HG03045 (cell line): ENCODE data around the gene LHPP.
"Not testable (repeated sequence)": the region's sequence is repeated elsewhere in the genome, so short reads cannot be mapped to it uniquely, and the experiment has no call there.

Experiments used
- ATAC-seq: cut with Tn5 transposase; IDR thresholded peaks from one replicate; pipeline ENCODE4 v1.9.1; 2021; ENCODE audit warnings: mild to moderate bottlenecking, moderate library complexity; ENCODE audit not compliant: unreplicated experiment

The LHPP gene

GRCh38 chr10:124535731-124536495 lies 74.3 kb downstream of the LHPP start:
- ATAC-seq: no peak

- no peak for ATAC-seq
These were observed 75.0 kb downstream of the LHPP start for GRCh38 chr10:124536496-124537050.

- no peak for ATAC-seq
These were observed 75.6 kb downstream of the LHPP start for GRCh38 chr10:124537166-124537725.

DNA sequence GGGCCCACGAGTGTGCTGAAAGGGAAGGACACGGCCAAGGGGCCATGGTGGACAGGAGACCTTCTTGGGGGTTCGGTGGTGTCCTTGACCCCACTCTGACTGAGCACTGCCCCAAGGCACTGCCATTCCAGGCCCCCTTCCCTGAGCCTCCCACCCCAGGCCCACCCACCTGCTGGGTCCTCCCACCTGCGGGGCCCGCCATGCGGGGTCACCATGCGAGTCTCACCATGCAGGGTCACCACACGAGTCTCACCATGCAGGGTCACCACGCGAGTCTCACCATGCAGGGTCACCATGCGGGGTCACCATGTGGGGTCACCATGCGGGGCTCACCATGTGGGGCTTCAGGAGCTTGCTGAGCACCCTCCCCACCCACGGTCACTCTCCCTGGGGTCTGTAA lies 76.3 kb downstream of the LHPP start:
- ATAC-seq: no peak

- ATAC-seq: no peak
These were observed 77.1 kb downstream of the LHPP start for GRCh38 chr10:124538706-124539105.

DNA sequence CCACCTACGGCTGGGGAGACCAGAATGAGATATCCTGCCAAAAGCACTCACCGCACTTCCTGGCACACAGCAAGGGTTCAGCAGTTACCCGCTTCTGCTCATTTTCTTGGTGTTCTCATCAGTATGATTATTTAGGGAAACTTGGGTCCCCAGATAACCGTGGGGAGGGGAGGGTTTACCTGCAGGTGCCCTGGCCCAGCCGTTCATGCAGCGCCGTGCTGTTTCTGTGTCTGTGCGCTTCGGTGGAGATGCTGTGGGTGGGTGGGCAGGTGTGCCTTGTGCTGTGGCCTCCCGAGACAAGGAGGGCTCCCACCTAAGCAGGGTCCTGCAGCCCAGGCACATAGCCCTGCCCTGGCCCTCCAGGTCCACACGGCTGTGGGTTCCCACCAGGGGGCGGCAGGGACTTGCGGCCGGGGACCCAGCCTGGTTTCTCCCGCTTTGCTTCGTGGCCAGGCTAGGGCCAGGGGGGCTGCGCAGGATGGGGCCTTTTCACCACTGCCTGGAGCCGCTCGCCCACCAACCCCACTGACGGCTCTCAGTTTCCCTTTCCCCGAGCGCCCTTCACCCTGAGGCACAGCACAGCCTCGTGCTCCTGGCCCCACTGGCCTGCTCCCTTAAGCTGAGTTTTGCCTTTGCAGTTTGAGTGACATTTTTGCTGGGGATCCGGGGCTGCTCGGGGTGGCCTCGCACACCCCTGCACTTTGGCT lies 78.5 kb downstream of the LHPP start:
- ATAC-seq: no peak

- no peak for ATAC-seq
These were observed 79.7 kb downstream of the LHPP start for GRCh38 chr10:124541076-124541903.

GRCh38 chr10:124542336-124542735 lies 80.7 kb downstream of the LHPP start:
- no peak for ATAC-seq

DNA sequence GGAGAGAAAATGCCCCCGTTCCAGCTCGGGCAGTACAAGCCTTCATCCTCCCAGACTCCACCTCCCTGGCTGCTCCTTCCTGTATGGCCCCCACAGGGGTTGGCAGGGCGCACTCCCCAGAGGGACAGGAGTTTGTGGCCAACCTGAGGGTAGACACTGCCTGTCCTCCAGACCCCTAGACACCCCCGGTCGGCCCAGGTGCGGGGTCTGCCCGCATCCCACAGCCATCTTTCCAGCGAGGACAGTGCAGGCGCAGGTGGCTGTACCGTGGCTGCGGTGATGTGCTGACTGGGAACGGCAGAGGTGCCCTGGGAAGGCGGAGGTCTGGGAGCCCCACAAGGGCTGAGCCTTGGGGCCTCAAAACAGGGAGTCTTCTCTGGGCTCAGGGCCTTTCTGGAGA lies 81.5 kb downstream of the LHPP start:
- ATAC-seq: no peak

DNA sequence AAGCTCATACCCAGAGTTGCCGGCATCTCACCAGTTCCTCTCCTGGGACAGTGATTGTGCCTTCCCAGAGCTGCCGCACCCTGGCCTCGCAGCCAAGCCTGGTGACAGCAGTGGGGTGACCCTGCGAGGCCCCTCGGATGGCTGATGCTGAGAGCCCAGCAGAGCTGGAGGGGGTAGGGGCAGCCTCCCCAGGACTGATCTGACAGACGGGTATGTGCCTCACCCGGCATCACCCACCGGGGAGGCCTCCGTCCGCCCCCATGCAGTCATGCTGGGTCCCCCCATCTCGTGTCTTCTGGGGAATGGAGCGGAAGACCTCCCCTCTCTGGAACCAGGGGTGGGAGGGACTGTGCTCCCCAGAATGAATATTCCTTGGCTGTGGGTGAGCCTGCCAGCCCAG lies 82.3 kb downstream of the LHPP start:
- no peak for ATAC-seq

GRCh38 chr10:124544711-124545110 lies 83.1 kb downstream of the LHPP start:
- no peak for ATAC-seq

- ATAC-seq: no peak
These were observed 83.9 kb downstream of the LHPP start for GRCh38 chr10:124545351-124546054.

DNA sequence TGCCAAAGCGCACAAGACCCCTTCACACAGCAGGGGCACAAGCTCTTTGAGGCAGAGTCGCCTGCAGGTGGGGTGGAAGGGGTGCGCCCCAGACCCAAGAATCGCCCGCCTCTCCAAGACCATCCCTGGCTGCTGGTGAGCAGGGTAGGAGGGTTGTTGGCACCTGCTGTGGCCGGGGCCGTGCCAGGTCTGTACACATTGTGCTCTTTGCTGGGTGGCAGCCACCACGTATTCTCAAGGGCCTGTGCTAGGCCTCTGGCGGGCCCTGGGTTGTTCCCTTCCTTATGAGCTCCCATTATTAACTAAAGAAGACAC lies 84.4 kb downstream of the LHPP start:
- no peak for ATAC-seq

DNA sequence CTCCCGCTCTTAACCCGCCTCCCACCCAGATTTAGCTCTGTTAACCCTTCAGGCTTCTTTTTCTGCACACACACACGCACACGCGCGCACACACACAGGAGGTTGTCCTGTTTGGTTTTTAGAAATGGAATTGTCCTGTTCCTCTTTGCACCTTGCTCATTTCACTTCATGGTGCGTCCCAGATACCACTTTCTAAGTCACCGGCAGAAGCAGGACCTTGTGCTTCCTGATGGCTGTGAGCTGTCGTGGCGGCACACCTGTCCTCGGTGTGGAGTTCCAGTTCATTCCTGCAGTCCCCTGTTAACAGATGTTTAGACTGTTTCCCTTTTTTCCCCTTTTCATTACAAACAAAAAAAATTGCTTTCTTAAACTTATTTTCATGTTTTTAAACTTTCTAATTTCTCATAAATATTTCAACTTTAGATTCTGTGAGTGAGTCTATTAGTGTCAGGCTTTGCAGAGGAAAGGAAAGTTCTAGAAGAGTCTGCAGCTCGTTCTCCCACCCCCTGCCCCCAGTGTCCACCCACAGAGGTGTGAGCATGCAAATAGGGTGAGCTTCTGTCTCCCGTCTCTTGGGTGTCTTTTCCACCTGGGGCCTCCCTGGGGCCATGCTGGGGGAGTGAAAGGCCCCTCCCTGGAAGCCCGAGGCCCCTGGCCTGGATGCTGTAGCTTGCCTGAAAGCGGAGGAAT lies 85.5 kb downstream of the LHPP start:
- no peak for ATAC-seq

GRCh38 chr10:124547647-124548168 lies 86.1 kb downstream of the LHPP start:
- no peak for ATAC-seq

DNA sequence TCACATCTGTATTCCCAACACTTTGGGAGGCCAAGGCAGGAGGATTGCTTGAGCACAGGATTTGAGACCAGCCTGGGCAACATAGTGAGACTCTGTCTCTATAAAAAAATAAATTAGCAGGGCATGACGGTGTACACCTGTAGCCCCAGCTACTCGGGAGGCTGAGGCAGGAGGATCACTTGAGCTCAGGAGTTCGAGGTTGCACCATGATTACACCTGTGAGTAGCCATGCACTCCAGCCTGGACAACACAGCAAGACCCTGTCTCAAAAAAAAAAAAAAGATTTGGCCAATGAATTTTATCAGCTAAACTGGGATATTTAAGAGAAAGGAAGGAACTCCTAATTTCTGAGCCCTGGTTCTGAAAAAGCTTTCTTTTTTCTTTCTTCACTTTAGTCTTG lies 87.5 kb downstream of the LHPP start:
- not testable (repeated sequence) for ATAC-seq

DNA sequence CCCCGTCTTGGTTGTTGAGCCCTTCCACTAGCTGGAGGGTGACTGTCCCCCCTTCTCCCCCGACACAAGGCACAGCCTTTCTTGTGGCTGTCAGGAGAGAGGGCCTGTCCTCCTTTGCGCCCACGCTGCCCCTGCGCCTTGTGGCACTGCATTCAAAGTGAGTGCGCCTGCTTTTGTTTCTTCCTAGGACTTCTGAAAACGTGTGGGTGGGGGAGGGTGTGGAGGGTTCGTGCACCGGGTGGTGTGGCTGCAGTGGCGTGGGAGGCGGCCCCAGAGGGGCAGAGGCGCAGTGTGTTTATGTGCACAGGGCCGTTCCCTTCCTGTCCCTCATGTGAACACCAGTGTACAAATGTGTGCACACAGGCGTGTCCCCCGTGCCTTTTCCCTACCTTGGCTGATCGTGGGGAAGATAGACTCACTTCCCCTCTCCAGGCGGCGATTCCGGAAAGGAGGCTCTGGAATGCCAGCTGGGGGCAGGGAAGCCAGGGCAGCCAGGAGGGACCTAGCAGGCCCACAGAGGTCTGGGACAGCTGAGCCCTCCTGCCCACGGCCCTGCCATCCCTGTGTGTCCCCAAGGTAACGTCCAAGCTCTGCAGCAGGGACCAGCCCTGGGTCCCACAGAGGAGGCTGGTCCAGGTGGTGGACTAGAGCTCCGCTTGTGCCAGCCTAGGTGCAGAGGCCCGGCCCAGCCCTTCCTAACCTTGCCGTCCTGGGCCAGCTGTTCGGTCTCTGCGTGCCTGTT lies 88.8 kb downstream of the LHPP start:
- peak; percentile 46 for ATAC-seq

GRCh38 chr10:124551097-124551496 lies 89.5 kb downstream of the LHPP start:
- no peak for ATAC-seq

DNA sequence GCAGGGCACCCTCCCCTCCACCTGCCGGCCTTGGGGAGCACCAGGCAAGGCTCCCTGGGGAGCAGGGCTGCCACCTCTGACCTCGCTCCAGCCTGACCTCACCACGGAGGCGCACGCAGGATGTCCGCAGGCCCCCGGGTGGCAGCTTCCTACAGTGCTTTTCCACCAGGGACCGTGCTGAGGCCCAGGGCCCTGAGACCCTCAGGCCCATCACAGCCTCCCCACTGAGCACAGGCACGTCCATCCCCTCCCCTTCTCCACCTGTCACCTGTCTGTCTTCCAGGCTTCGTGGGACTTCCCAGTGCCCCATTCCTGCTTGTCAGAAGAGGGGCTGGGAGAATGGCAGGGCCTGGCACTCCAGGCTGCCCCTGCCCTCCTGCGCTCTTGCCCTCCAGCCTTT lies 90.1 kb downstream of the LHPP start:
- no peak for ATAC-seq
